ENCODE results near the gene KIF1C. TPM values are rescaled to one million over a fixed set of nuclear protein-coding genes. Genes with fewer than 3 reads are reported as not detected.
A peak's percentile ranks its signal among the peaks of the same experiment; 100 is the strongest.

The KIF1C gene
- total and polyA plus RNA-seq, 9 of the 15 experiments (the other 6 are each of a cell fraction or from before 2014, with no cell fraction given): 0.38 to 68.4 (median 25.1) TPM

- Histone ChIP-seq H3K79me2 (ENCODE audit: control insufficient read depth, insufficient read depth, low read length) (peaks cover 26% of the 10 kb centered on the region), H3K9me3 (replicated peaks; ENCODE audit: control insufficient read depth, insufficient read depth, low read depth, low read length) (no peaks in the 10 kb centered on the region), H3K9ac (ENCODE audit: insufficient read depth in 1 of 2, low read depth in 2 of 2, low read length in 2 of 2) (peak overlapping the region; percentile 89 to 94; a peak in 3 of 4 replicates), H4K20me1 (replicated peaks; ENCODE audit: control insufficient read depth, insufficient read depth, low read length) (no peaks in the 10 kb centered on the region), H3K36me3 (ENCODE audit: control insufficient read depth, insufficient read depth, low read length) (peaks cover 58% of the 10 kb centered on the region; the same call in 2 of the 3 replicates), H3K27ac (ENCODE audit: extremely low read depth, low read depth, low read length) (peak overlapping the region; percentile 95; the same call in 2 of the 3 replicates), H2AFZ (ENCODE audit: low read depth, low read length) (no peak overlapping the region), H3K27me3 (ENCODE audit: control insufficient read depth in 2 of 2, insufficient read depth in 2 of 2, low read length in 2 of 2) (no peaks in the 10 kb centered on the region), H3K9me1 (ENCODE audit: control insufficient read depth, insufficient read depth, low read length) (no peaks in the 10 kb centered on the region), H3K4me3 (no peak overlapping the region), H3K4me2 (ENCODE audit: insufficient read depth, low read length) (peak overlapping the region; percentile 89), H3K4me1 (replicated peaks in 1 of 2; ENCODE audit: control insufficient read depth in 2 of 2, insufficient read depth in 2 of 2, low read length in 2 of 2) (peaks cover 23 to 26% of the 10 kb centered on the region in 2 experiments)
- in situ Hi-C loops (cut with MboI): no loop called here
- ATAC-seq (no peak), DNase-seq (ENCODE audit: extremely low read depth in 1 of 4, low spot score in 3 of 4) (peak in 1 of 4 experiments; percentile 45), FAIRE-seq (no peak)
- 96% methylated on average over 4 of the region's 15 CpGs for WGBS (ENCODE audit: insufficient coverage, low coverage, missing lambda C conversion rate)
- BruUV-seq (replicated peaks): no TSS peak
- ChIA-PET POLR2A (interaction anchor here (0.6 to 1.4 kb wide), 5 partner anchors 10 to 864 kb away, joined by 3 to 8 read pairs (median 6); partner anchors contain the start of gene CAMTA2), CTCF (ENCODE audit: low intra/inter-chr PET ratio) (no interaction called here)
- intact Hi-C loops (cut with micrococcal nuclease): loop anchor here (10.0 kb wide), 1 partner anchor 64 kb away; the partner anchor contains the start of gene CHRNE
- TF ChIP-seq RBFOX2 (IDR thresholded peaks at IDR 0.05; ENCODE audit: low read depth, low read length): peak; percentile 48
- peak; percentile 66; the same call in 1 of the 2 replicates for TF ChIP-seq SMAD4 (CRISPR knock-in tag; conservative IDR thresholded peaks at IDR 0.05)
- TF ChIP-seq, protein P1, sequence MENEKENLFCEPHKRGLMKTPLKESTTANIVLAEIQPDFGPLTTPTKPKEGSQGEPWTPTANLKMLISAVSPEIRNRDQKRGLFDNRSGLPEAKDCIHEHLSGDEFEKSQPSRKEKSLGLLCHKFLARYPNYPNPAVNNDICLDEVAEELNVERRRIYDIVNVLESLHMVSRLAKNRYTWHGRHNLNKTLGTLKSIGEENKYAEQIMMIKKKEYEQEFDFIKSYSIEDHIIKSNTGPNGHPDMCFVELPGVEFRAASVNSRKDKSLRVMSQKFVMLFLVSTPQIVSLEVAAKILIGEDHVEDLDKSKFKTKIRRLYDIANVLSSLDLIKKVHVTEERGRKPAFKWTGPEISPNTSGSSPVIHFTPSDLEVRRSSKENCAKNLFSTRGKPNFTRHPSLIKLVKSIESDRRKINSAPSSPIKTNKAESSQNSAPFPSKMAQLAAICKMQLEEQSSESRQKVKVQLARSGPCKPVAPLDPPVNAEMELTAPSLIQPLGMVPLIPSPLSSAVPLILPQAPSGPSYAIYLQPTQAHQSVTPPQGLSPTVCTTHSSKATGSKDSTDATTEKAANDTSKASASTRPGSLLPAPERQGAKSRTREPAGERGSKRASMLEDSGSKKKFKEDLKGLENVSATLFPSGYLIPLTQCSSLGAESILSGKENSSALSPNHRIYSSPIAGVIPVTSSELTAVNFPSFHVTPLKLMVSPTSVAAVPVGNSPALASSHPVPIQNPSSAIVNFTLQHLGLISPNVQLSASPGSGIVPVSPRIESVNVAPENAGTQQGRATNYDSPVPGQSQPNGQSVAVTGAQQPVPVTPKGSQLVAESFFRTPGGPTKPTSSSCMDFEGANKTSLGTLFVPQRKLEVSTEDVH (IDR thresholded peaks at IDR 0.05; ENCODE audit: low read depth, partially characterized antibody): no peak
- TF ChIP-seq, protein P2, sequence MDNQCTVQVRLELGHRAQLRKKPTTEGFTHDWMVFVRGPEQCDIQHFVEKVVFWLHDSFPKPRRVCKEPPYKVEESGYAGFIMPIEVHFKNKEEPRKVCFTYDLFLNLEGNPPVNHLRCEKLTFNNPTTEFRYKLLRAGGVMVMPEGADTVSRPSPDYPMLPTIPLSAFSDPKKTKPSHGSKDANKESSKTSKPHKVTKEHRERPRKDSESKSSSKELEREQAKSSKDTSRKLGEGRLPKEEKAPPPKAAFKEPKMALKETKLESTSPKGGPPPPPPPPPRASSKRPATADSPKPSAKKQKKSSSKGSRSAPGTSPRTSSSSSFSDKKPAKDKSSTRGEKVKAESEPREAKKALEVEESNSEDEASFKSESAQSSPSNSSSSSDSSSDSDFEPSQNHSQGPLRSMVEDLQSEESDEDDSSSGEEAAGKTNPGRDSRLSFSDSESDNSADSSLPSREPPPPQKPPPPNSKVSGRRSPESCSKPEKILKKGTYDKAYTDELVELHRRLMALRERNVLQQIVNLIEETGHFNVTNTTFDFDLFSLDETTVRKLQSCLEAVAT (IDR thresholded peaks at IDR 0.05): peak in 1 of 2 experiments; percentile 67; a peak in 1 of 4 replicates
- peak; percentile 15 for TF ChIP-seq CXXC5 (CRISPR knock-in tag; IDR thresholded peaks at IDR 0.05)
Observed at GRCh38 chr17:4969047-4969550, 28.7 kb upstream of the KIF1C start.

Data from K562 (cell line).